Left hindlimb (tissue), 1 donor: ENCODE measurements around the gene PKP1.

Source experiments
- DNase-seq: peaks from one replicate; pipeline ENCODE4 v3.0.0-alpha.2; 2018

Gene PKP1

GRCh38 chr1:201260648-201261311 is 22.5 kb upstream of the PKP1 start:
- DNase-seq: no peak

DNA sequence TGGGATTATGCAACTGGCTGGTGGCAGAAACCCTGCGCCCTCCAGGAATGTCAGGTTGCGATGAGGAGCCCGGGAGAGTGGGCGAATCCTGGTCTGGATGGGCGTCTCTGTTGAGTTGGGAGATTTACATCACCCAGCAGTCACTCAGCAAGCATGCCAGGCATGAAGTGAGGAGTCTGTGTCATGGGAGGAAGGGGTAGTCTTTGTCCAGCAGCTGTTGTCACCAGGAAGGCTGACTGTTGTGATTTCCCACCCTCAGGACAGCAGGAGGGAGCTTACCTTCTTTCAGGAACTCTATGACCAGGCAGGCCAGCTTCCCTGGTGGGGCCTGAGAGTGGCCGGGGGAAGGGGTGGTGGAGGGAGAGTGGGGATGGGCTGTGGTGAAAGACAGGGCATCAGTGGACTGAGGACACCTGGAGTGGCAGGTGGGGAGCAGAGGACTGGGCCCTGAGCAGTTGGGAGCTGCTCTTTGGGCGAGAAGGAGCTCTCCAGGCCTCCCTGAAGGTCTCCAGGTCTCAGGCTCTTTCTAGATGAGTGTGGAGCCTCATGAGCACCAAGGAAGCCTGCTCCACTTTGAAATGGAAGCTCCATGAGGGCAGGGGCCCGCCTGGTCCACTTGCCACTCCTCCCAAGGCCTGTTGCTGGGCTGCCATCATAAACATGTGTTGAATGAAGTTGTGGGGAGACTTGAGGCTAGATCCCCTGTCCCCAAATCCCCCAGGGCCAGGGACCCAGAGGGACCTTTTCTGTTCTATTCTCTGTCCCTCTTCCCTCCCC is 21.3 kb upstream of the PKP1 start:
- no peak for DNase-seq

DNA sequence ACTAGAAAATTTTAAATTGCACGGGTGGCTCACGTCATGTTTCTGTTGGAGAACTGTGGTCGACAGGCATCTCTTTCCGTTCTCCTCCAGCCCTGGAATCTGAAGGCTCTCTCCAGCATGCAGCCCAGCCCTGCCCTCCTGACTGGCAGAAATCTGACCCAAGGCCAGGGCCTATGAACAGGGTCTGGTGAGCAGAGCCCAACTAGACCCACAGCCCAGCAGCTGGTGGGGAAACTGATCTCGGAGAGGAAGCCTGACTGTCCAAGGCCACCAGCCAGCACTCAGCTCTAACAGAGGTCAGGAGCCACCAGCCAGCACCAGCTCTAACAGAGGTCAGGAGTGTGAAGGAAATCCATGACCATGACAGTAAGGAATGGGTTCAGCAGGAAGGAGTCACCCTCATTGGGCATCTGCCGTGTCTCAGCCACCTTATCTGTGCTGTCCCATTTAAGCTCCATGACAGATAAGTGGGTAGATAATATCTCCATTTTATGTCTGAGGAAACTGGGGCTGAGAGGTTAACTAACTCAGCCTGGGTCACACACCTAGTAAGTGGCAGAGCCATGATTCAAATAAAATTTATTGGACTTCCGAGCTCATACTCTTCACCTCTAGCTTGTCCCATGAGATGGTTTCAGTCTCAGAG is 20.2 kb upstream of the PKP1 start:
- no peak for DNase-seq

- no peak for DNase-seq
Measured at GRCh38 chr1:201264072-201264471, 19.2 kb upstream of the PKP1 start.

DNA sequence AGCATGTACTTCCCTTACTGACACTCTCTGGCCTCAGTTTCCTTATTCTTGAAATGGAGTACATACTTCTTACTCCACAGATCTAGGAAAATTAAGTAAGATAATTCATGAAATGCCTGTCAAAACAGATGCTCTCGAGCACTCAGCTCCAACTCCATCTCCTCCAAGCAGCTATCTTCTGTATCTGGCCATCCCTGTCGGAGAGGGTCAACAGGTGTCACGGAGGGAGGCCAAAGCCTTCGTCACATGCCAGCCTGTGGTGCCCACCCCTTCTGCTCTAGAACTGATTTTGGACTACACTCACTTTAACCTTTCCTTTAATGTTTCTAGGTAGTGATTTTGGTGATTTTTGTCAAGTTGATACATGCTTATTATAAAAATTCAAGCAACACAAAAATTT is 18.8 kb upstream of the PKP1 start:
- DNase-seq: no peak

DNA sequence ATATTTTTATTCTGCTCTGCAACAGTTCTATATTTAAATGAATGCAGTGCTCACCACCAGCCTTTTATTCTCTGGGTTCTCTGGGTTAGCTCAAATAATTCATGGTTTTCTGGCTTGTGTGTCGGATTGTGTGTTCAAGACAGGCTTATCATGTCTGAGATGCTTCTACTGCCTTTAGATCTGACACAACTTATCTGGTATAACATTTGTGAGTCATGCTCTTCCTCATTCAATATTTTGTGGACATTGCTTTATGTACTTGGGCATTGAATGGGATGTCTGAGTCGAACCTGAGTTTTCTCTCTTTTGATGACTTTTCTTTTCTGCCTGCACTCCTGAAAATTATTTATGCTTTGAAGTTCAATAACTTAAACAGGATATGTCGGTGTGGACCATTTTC is 17.6 kb upstream of the PKP1 start:
- DNase-seq: no peak

- no peak for DNase-seq
Measured at GRCh38 chr1:201266276-201266675, 17.0 kb upstream of the PKP1 start.

DNA sequence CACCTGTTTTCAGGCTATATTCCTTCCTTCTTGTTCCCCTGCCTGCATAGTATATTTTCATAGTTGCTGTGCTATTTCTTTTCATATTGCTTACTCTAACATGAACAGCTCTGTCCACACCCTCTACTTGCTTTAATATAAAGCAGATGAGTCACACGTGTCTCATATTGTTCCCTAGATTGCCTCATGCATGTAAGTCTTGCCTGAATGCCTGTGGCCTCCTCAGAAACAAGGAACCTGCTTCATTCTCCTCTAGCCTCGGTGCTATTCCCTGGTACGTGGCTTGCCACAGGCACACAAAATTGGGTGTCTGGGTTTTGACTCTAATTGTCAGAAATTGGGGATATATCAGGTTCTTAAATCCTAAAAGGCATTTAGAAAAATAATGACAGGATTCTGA is 16.5 kb upstream of the PKP1 start:
- DNase-seq: no peak

GRCh38 chr1:201267481-201268229 is 15.7 kb upstream of the PKP1 start:
- no peak for DNase-seq

DNA sequence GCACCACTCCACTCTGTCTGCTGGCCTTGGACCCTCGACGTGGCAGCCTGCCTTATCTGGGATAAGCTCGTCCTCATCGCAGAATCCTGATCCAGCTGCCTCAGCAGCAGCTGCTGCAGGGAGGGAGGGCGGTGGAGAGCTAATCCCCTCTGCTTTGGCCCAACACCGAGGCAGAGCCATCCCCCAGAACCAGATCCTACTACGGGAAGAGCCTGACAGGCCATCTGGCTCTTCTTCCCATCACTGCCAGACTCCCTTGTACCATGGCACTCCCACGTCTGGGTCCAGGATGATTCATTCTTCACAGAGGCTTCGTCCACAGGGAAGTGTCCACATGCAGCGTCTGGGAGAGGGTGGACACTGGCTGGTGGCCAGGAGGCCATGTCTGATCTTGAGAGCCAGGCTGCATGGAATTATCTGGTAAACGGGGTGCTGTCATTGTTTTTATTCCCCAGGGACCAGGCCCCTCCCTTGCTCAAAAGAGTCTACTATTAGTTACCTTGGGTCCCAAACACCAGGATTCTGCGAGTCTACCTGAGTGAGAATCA is 14.6 kb upstream of the PKP1 start:
- DNase-seq: peak; percentile 78

GRCh38 chr1:201269281-201269680 is 14.0 kb upstream of the PKP1 start:
- no peak for DNase-seq

GRCh38 chr1:201269900-201270410 is 13.4 kb upstream of the PKP1 start:
- DNase-seq: no peak

DNA sequence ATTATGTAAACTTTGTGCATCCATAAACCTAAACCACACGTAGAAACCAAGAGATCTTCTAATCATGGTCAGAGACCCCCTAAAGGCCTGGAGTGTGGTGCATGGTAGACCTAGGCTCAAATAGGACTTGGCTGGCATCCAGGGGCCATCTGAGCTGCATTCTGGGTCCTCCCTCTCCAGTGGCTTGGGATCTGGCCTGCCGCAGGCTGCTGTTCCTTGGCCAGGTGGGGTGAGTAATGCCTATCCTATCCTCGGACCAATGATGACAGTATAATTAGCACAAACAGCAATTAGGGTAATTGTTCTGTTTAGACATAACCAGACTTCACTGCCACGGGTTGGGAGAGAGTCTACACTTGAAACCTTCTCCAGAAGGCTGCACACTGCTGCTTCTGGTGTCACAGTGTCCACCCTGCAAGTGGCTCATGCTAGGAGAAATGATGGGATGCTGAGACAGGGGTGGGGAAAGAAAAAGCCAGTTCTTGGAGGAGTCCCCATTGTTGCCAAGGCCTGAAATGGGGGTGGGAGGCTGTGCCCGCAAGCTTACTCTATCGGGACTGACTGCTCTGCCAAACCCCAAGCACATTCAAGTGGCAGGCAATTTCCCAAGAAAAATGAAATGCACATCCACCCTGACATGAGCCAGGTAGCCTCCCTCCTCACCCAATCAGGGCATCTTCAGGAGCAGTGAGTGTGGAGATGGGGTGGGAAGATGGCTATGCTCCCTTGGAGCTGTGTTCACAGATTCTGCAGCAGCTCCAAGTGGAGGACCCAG is 12.5 kb upstream of the PKP1 start:
- DNase-seq: no peak

DNA sequence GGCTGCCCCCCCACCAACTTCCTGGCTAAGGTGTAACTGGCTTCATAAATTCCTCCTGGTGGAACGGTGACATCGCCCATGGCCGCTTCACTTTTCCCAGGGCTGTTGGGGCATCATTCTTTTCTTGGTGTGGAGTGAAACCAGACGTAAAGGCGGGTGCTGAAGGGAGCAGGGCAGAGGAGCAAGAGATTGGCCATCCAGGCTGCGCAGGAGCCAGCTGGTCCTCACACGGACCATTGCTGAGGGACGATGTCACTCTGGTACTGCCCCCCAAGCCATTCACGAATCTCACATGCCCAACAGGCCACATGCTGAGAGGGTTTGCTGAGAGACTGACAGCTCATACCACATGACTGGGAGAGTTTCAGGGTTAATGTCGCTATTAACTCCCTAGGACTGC is 10.5 kb upstream of the PKP1 start:
- no peak for DNase-seq

DNA sequence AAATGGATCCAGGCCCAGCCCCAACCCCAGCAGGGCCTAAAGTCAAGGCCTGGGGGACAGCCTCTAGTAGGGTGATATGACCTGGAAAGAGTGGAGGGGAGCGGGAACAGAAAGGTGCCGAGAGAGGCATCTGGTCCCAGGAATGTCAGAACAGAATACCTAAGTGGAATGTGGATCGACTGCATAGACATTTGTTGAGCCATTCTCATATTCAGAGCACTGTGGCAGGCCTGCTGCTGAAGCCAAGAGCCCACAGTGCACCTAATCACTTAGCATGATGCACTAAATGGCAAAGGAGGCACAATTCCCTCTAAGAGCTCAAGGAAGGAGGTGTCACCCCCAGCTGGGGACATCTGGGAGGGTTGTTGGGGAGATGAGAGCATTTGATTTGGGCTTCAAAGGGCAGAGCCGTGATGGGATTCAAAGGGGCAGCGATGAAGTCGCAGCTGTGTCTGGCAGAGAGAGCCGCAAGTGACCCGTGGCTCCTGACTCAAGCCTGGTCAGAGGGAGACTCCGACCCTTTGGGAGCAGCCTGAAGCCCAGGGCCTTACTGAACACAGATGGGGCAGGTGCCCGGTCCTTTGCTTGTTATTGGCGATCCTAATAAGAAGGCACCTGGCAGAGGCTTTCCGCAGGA is 8.6 kb upstream of the PKP1 start:
- no peak for DNase-seq

DNA sequence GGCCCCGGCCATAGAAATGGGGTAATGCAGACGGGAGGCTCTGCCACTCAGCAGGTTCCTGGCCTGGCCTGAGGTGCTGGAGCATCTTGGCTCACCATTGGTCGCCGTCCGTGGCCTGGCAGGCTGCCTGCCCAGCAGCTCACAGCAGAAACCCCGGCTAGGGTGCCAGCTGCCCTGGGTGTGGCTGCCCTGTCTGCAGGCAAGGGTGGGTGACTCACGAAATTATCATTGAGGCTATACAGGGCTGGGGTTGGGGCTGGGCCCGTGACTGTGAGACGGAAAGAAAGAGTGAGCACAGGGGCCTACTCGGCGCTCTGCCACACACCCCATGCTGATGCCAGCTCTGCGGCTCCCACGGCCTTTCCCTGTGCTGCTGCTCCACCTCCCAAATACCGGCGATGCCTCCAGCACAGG is 8.0 kb upstream of the PKP1 start:
- peak; percentile 71 for DNase-seq

DNA sequence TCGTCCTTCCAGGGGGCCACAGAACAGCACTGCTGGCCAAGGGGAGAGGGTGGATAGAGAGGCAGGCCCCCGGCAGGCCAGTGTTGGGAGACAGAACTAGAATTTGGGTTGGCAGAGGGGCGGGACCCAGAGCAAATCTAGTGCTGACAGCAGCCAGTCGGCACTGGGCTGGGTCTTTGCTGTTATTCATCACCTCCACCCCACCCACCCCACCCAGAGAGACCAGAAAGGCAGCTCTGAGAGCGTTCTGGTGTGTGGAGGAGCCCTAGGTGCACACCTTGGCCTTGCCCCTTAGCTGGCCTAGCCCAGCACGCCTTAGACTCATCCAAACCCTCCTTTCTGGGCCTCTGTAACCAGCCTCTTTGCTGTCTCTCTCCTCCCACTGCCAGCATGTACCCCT is 6.4 kb upstream of the PKP1 start:
- DNase-seq: no peak

- no peak for DNase-seq
Measured at GRCh38 chr1:201277441-201277840, 5.9 kb upstream of the PKP1 start.

GRCh38 chr1:201279313-201279712 is 4.0 kb upstream of the PKP1 start:
- DNase-seq: no peak

- DNase-seq: no peak
Measured at GRCh38 chr1:201280884-201281283, 2.4 kb upstream of the PKP1 start.

DNA sequence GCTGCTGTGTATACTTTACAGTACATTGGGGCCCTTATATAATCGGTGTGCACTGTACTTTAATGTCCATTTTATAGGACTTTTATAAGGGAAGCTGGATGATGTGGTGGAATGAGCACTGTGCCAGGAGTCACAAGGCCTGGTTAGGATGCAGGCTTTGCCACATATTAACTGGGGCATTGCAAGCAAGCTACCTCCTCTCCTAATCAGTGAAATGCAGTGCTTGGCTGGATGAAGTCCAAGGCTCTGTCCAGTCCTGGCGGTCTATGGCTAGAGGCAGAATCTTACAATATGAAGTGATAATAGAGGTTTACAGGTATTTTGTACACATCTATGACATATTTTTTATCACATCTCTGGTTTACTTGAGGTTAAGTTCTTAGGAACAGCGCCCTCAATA is 1.7 kb upstream of the PKP1 start:
- DNase-seq: no peak

DNA sequence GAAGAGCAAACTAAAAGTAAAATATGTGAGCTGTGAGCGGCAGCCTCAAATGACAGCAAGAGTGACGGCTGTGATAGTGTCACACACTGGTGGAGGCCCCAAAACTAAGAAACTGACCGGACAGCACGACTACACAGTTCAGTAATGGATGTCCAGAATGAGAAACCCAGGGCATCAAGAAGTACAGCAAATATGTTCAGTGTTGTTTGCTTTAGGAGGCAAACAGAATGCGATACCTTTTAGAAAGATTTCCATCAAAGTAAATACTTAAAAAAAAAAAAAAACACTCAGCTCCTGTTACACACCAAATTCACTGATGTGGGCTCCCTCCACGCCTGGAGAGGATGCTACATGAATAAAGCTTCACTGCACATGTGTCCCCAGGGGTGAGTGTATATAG is 1.1 kb upstream of the PKP1 start:
- DNase-seq: no peak
